HG03442 (cell line): ENCODE data around the gene DGLUCY.
"Not testable (repeated sequence)": the region's sequence is repeated elsewhere in the genome, so short reads cannot be mapped to it uniquely, and the experiment has no call there.

Source experiments
- ATAC-seq: cut with Tn5 transposase; IDR thresholded peaks from one replicate; pipeline ENCODE4 v1.9.1; 2021; ENCODE audit warnings: mild to moderate bottlenecking, moderate library complexity; ENCODE audit not compliant: unreplicated experiment

DGLUCY gene

DNA sequence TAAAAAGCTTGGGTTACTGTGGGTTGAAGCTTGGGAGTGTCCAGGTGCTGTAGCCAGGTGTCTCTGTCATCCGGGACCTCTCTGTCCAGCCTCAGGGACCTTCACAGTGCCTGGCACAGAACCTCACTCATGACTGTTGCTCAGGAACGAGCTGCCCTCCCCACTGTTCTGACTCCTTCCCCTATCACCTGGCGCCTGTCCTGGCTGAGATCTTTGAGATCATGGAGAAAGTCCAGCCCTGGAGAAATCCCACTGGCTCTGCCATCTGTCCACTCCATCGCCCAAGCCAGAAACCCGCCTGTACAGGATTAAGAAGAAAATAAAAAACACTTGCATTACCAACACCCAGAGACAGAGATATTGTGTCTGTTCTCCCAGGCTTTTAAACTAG, 53.5 kb downstream of the DGLUCY start:
- no peak for ATAC-seq

GRCh38 chr14:91169951-91170350, 56.1 kb downstream of the DGLUCY start:
- ATAC-seq: no peak

GRCh38 chr14:91170504-91171121, 56.7 kb downstream of the DGLUCY start:
- no peak for ATAC-seq

DNA sequence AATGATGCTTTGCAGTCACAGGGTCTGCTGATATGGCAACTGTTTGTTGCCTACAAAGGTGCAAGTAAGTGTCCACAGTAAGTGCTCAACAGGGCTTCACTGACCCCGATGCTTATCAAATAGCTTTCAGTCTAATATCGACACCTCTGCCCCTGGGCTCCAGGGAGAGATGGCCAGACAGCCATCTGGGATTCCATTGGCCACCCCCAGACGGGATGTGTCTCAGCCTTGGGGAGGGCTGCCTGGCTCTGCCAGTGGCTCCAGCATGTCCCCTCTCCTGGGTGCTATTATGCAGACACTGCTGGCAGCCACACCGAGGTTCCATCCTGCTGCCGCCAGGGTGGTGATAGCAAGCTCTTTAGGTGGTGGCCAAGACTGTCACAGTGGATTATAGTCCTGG, 57.4 kb downstream of the DGLUCY start:
- ATAC-seq: no peak

GRCh38 chr14:91173221-91173670, 59.4 kb downstream of the DGLUCY start:
- no peak for ATAC-seq

DNA sequence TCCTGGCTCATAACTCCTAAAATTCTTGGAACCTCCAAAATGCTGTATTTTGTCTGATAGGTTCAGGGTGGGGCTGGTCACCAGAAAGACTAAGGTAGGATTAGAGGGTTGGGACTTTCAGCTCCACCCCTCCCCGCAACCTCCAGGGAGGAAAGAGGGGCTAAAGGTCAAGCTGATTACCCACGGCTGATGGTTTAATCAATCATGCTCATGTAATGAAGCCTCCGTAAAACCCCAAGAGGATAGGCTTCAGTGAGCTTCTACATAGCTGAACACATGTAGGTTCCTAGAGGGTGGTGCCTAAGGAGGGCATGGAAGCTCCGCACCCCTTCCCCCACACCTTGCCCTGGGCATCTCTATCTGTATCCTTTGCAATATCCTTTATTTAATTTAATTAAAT, 60.0 kb downstream of the DGLUCY start:
- no peak for ATAC-seq

- ATAC-seq: no peak
Observed at GRCh38 chr14:91175291-91176201, 61.7 kb downstream of the DGLUCY start.

DNA sequence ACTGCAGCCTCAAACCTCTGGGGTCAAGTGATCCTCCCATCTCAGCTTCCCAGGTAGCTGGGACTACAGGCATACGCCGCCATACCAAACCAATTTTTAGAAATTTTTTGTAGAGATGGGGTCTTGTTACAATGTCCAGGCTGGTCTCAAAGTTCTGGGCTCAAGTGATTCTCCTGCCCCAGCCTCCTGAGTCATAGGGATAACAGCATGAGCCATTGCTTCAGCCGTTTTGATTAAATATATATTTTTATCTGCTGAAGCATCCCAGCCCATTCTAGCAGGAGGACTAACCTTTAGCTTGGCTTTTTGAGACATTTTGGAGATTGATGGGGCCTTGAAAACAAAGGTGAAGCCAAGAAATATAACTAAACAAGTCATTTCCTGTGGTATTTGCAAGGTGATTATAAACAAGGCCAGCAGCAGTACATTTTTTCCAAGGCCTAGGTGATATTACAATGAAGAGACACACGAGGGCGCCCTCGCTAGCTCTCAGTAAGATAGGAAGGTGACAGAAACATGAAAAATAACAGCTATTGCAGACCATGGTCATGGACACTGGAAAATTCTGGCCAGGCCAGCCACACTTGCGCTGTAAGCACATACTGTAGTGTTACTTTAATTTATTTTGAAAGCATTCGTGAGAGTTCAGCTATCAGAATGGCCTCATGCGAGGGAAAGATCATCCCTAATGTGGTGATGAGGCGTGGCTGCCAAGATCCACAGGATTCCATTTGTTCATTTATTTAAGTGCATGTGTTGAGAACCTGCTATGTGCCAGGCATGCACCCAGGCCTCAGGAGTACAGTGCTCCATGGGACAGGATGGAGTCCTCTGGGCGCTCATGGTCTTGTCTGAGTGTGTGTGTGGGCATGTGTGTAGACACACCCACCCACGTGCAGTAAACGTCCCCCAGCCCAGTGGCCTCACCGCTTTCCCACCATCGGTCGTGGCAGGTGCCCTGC, 63.5 kb downstream of the DGLUCY start:
- no peak for ATAC-seq

GRCh38 chr14:91180611-91181010, 66.7 kb downstream of the DGLUCY start:
- ATAC-seq: no peak

DNA sequence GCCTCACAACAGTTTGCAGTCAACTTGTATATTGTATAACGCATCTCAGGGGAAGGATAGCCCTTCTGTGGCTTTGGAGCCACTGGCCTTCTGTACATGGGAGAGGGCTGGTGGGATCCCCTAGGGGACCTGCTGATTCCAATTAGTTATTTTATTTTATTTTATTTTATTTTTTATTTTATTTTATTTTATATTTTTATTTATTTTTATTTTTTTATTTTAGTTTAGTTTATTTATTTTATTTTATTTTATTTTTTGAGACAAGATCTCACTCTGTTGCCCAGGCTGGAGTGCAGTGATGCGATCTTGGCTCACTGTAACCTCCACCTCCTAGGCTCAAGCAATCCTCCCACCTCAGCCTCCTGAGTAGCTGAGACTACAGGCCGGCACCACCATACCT, 68.9 kb downstream of the DGLUCY start:
- not testable (repeated sequence) for ATAC-seq

DNA sequence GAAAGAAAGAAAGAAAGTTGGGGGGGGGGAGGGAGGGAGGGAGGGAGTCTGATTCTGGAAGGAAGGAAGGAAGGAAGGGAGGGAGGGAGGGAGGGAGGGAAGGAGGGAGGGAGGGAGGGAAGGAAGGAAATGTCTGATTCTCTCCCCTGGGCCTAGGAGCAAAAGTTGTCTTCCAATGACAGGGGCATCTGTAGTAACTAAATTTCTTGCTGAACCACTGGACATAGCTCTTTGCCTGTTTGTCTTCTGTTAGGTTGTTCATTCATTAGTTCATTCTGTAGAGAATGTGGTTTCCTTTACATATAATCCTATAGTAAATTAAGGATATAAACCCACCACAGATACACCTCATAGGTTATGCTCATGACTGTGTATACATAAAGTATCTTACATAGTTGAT, 70.7 kb downstream of the DGLUCY start:
- ATAC-seq: no peak

- no peak for ATAC-seq
Observed at GRCh38 chr14:91185721-91186120, 71.8 kb downstream of the DGLUCY start.

DNA sequence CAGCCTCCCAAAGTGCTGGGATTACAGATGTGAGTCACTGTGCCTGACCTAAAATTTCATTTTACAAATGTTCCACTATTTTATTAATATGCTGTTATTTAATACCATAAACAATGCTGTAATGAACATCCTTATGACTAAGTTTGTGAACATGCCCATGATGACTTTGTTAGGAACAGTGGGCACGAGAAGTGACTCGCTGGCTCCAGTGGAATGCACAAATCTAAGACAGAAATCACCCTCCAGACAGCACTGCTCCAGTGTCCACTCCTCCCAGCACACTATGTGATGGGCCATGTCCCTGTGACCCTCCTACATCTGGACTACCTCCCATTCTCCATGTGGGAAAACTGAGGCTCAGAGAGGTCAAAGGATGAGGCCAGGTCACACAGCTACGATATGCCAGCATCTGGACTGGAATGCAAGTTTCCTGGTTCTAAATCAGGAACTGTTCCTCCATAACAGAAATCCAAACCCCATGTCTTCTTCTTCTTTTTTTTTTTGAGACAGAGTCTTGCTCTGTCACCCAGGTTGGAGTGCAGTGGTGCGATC, 72.7 kb downstream of the DGLUCY start:
- ATAC-seq: no peak

- no peak for ATAC-seq
Observed at GRCh38 chr14:91187271-91187670, 73.4 kb downstream of the DGLUCY start.

- no peak for ATAC-seq
Observed at GRCh38 chr14:91190853-91191252, 77.0 kb downstream of the DGLUCY start.

DNA sequence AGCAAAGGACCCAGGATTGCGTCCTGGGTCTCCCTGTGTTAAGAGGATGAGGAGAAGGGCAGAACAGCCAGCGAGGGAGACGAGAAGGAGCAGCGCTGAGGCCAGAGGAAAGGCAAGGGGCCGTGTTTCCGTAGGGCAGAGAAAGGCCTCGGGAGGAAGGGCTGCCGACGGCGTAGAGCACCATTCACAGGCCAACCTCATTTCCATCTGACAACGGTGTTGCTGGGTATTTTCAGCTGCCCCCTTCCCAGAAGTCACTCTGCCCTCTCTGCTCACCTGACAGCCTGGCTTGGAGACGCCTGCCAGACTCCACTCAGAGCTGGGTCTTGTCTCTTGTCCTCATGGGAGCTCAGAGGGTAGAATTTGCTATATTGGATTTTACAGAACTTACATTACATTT, 79.2 kb downstream of the DGLUCY start:
- no peak for ATAC-seq

GRCh38 chr14:91195881-91196280, 82.0 kb downstream of the DGLUCY start:
- ATAC-seq: no peak

GRCh38 chr14:91197631-91198030, 83.8 kb downstream of the DGLUCY start:
- ATAC-seq: no peak

GRCh38 chr14:91200802-91201201, 86.9 kb downstream of the DGLUCY start:
- ATAC-seq: not testable (repeated sequence)

DNA sequence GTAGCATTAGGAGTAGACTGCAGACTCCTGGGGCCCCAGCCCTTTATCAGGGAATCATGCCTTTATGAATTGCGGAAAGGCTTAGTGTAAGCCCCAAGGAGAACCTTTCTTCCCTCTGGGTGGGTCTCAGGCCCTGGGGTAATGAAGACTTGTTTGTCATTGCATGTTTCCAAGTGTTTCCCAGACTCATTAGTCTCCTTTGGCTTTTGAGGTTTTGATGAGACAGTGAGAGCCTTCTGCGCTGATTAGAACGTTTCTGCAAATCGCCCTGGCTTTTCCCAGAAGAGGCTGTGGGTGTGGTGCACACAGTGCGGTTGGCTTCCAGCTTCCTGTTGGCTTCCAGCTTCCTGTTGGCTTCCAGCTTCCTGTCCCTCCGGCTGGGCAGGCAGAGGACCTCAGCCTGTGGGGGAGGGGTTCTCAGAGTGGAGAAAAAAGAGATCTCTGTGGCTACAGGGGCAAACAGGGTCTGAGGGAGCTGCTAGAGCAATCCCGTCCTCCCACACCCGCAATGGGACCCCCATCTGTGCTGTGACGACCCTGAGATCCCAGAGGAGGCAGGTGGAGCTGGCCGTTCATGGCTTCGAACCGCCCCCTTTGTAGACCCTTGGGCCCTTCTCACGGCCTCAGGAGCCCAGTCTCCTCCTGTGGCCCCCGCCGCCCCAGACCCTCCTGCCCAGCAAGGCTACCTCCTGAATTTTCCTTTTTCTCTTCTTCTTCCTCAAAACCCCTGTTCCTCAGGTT, 88.5 kb downstream of the DGLUCY start:
- ATAC-seq: no peak
